CD4-positive, alpha-beta T cell treated with Interleukin-10 for 1 hour (primary cell): ENCODE results near the gene ETNK1.
"Not testable (repeated sequence)": the region's sequence is repeated elsewhere in the genome, so short reads cannot be mapped to it uniquely, and the experiment has no call there.

Source experiments
- DNase-seq: peaks from one replicate; pipeline ENCODE4 v3.0.0-alpha.2; 2020

The ETNK1 gene

DNA sequence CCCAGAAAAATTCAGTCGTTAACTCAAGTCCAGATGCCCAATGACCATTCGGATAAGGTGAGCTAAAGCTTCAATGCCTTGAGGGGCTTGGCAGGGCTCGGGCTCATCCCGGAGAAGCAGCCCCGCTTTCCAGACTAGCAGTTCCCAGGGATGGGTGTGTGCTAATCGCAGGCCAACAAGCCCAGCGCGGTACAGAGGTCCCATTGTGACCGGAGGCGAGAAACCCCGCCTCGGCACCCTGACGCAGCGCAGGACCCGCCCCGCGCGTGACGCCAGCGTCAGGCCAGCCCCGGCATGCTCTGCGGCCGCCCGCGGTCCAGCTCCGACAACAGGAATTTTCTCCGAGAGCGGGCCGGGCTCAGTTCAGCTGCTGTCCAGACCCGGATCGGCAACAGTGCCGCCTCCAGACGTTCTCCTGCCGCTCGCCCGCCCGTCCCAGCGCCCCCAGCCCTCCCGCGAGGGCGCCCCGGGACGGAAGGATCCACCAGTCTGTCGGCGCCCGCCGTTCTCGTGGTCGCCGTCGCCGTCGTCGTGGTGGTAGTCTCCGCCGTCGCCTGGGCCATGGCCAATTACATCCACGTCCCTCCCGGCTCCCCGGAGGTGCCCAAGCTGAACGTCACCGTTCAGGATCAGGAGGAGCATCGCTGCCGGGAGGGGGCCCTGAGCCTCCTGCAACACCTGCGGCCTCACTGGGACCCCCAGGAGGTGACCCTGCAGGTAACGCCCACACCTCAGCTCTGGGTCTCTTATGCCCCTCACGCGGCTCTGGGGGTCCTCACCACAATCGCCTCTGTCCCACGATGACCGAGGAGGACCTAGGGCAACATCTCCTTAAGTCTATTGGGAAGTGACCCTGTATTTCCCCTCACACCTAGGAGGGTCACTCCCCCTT is at the start of gene ETNK1:
TSS of gene ETNK1 (plus strand) at position 302 of the 892 bp plus-strand sequence. CDS start at position 562, 260 bp downstream.
- peak; percentile 86 for DNase-seq

DNA sequence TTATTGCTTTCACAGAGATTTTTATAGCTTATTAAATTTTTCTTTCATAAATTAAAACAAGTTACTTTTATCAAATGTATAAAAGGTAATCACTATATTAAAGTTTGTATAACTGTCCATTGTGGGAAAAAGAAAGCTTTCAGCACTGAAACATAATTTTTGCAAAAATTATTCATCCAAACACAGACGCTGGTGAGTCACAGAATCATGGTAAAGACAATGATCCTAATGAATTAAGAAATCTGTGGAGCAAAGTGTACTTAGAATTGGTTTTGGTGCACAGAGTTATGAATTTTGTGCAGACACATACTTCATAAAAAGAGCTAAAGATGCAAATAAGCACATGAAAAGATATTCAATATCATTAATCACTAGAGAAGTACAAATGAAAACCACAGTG is 48.9 kb upstream of the ETNK1 start:
- DNase-seq: no peak

DNA sequence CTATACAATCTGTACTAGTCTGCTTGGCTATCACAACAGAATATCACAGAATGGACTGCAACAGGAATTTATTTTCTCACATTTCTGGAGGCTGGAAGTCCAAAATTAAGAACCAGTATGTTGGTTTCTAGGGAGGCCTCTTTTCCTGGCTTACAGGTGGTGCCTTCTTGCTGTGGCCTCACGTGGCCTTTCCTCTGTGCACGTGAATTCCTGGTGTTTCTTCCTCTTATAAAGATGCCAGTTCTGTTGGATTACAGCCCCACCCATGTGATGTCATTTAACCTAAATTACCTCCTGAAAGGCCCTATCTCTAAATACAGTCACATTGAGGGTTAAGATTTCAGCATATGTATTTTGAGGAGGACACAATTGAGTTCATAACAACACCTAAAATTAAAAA is 48.5 kb upstream of the ETNK1 start:
- DNase-seq: no peak

DNA sequence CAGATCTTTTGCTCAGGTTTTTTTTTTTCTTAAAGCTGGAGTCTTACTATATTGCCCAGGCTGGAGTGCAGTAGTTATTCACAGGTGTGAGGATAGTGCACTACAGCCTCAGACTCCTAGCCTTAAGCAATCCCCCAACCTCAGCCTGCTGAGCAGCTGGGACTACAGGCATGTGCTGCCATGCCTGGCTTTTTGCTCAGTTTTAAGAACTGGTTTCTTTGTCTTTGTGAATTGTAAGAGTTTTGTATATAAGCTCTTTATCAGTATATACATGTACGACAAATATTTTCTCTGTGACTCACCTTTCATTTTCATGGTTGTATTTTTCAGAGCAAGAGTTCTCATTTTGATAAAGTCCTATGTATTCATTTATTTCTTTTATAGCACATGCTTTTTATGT is 47.3 kb upstream of the ETNK1 start:
- DNase-seq: no peak

DNA sequence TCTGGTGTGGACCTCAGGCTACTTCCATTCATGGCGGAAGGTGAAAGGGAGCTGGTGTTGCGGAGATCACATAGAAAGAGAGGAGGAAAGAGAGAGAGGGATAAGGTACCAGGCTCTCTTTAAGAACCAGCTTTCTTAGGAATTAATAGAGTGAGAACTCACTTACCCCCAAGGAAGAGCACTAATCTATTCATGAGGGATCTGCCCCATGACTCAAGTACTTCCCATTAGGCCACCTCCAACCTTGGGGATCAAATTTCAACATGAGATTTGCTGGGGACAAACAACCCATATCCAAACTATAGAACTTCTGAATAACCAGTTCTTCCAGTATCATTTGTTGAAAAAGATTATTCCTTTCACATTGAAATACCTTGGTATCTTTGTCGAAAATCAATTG is 46.6 kb upstream of the ETNK1 start:
- DNase-seq: no peak

GRCh38 chr12:22588817-22589216 is 36.2 kb upstream of the ETNK1 start:
- DNase-seq: no peak

GRCh38 chr12:22593864-22594263 is 31.1 kb upstream of the ETNK1 start:
- no peak for DNase-seq

DNA sequence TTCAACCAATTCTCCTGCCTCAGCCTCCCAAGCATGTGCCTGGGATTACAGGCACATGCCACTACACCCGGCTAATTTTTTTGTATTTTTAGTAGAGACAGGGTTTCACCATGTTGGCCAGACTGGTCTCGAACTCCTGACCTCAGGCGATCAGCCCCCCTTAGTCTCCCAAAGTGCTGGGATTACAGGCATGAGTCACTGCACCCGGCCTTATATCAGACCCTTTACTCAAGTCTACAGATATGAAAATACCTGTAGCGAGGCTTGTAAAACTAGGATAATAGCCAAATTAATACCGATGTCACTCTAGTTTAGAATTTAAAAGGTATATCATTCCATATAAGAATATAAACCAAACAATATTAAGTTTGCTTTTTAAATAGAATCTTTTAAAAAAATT is 27.4 kb upstream of the ETNK1 start:
- not testable (repeated sequence) for DNase-seq

GRCh38 chr12:22598141-22598762 is 26.7 kb upstream of the ETNK1 start:
- no peak for DNase-seq

DNA sequence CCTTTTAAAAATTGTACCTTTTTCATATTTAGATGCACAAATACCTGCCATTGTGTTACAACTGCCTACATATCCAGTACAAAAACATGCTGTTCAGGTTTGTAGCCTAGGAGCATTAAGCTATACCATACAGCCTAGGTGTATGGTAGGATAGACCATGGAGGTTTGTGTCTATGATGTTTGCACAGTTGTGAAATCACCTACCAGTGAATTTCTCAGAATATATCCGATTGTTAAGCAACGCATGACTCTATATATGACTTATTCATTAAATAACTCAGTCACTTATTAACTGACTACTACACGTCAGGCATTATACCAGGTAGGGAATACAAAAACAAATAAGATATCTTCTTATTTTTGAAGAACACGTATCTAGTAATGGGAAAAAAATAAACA is 26.2 kb upstream of the ETNK1 start:
- no peak for DNase-seq

DNA sequence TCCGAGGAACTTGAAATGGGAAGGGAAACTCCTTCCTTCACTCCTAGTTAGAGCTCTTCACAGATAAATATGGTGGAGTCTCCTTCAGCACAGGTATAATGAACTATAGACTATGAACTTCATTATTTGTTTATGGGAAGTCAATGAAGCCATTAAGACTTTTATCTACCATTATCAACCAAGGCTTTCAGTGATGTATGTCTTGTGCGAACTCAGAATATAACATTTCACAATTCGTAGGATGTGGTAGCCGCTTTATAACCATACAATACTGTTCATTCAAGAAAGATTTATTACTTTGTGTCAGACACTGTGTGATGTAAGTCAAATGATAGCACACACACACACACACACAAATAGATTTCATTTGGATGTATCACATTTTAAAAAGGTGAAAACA is 24.8 kb upstream of the ETNK1 start:
- DNase-seq: no peak

DNA sequence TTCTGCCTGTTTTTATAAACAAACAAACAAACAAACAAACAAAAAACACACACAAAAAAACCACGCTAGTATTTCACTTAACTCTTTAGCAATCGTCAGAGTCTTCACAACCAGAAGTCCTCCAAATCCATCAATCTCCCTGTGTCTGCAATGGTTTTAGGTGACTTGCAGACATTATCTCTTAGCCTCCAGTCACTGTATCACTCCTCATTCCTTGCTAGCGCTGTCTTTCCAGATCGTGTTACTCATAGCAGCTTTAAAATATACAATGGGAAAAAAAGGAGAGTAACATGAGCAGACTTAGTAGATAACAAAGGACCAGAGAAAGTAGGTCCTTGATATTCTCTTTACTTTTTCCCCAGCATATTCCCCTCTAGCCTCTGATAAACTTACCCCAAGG is 15.5 kb upstream of the ETNK1 start:
- DNase-seq: no peak

DNA sequence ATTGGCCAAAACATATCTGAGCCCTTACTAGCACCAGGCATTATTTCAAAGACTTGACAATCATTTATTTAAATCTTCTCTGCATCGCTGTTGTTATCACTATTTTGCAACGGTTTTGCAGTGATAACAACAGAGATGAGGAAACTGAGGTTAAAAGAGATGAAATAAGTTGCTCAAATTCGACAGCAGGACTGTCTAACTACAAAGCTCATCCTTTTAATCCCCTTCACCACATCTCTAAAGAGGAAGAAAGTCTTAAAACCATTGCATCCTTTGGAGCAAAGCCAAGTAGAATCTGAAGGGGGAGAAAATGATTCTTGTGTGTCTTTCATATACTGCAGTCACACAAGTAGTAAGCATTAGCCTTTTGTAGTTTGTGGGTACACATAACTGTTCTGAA is 14.8 kb upstream of the ETNK1 start:
- no peak for DNase-seq

GRCh38 chr12:22612822-22613221 is 12.1 kb upstream of the ETNK1 start:
- DNase-seq: not testable (repeated sequence)

DNA sequence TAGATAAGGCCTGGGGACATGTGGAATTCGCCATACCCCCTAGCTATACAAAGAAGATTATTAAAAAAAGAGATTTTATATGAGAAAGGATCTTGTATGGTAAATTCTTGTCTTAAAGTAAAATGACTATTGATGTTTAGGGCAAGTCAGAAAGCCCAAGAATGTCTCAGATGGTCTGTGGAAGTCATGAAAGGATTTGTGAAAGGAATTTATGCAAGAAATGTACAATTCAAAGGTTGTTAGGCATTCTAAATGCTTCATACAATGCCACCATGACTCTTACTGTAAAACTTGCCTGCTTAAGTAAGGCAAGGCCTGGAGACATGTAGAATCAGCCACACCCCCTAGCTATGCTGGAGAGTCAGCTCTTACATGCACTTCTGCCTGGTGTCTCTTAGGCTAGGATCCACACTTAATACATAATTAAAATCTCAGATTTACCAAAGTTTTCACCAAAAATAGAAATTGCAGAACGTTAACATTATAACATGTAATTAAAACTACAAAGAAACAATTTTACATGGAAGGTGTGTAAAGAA is 8.9 kb upstream of the ETNK1 start:
- DNase-seq: no peak

DNA sequence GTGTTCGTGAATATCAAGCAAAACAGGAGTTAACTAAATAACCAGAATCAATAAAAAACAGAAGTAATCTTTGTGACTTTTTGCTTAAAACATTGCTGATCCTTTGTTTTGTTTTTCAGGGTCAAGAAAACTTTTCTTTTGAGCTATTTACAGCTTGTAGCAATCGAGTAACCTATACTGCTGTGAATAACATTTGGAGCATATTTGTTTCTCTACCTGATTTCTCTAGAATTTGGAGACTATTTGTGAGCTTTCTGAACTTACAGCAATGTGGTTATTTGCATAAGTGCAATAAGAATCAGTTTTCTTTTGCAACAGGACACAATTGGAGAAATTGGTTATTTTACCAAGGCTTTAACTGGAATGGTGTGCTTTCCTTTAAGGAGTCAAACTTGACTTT is 7.3 kb upstream of the ETNK1 start:
- no peak for DNase-seq

- DNase-seq: peak; percentile 17
Measured at GRCh38 chr12:22624548-22624869, 462 bp upstream of the ETNK1 start.

- DNase-seq: peak; percentile 50
Measured at GRCh38 chr12:22625762-22626294, 857 bp downstream of the ETNK1 start.

DNA sequence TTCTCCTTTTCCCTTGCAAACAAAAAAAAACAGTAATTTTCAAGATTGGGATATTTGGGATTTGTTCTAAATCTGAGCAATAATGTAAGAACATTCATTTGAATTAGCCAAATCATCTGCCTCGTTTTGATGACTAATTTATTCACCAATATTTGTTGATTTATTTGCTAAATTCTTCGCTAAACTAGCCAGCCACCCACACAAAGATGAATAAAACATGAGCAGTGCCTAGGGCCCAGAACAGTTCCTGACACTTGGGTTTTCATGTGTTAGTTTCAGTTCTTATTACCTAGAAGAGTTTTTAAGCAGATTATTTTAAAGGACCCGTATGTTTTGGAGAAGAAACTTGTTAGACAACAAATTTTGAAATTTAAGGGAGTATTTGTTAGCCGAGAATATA is 1.4 kb downstream of the ETNK1 start:
- peak; percentile 51 for DNase-seq

DNA sequence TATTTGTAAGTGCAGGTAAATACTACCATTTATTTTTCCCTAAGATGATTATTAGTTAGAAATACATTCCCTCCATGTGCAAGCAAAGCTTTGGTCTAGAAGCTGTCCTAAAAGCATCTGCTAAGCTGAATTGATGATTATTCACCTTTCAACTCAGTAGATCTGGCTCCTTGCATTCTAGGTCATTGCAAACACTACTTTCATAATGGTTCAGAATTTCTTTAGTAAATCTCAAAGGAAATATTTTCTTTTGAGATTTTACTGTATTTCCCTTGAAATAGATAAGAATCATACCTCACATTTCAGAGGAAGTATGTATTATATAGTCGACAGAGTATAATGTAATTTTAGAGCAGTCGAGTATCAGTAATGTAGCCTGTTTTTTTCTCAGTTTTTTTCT is 2.4 kb downstream of the ETNK1 start:
- no peak for DNase-seq

DNA sequence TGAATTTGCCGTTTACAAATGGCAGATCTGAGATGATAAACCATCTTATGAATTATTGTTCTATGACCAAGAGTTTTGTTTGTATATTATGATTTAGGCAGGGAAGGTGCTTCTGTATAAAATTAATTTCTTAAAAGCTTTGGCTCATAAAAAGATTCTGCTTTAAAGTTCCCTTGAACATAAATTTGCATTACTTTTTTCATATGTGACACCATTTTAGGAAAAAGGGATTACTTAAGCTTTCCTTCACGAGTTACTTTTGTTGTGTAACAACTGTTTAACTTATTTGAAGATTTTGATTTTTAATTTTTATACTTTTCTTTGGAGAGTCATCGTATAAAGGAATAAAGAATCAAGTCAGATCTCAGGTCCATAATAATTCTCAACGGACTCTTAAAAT is 3.3 kb downstream of the ETNK1 start:
- no peak for DNase-seq

DNA sequence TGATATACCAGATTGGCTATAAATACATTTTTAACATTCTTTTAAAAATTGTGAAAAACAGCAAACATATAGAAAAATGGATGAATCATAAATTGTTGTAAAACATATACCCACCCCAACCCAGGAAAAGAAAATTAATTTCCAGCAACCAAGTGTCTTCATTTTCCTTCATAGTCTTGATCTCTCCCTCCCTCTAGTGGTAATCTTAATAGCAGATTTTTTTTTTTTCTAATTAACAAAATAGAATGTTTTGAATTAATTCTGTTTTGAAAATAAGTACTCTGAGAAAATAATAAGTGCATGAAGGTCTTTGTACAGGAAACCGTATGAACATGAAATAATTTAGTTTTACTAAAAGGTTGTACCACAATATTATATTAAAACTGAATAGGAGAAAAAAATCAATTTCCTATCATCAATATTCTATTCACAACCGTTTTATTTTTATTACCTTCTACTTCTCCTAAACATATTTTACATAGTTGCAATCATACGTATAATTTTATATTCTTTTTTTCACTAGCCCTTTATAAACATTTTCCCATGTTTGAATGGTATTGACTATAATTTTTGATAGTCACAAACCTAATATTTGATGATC is 7.0 kb downstream of the ETNK1 start:
- peak; percentile 39 for DNase-seq

DNA sequence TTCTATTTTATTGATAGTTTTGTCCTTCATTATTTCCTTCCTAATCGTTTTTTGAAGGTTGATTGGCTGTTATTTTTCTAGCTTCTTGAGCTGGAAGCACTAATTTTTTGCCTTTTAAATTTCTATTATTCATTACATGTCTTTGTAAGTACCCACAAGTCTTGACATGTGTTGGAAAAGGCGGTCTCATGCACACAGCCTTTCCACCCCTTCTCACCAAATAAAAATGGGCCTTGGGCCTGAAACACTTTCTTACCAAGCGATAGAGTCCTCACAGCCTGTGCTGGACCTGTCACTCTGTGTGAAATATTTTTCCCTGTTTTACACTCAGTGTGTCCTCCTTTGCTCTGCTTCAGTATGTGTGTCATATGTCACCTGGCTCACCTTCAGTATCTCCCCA is 9.9 kb downstream of the ETNK1 start:
- no peak for DNase-seq

DNA sequence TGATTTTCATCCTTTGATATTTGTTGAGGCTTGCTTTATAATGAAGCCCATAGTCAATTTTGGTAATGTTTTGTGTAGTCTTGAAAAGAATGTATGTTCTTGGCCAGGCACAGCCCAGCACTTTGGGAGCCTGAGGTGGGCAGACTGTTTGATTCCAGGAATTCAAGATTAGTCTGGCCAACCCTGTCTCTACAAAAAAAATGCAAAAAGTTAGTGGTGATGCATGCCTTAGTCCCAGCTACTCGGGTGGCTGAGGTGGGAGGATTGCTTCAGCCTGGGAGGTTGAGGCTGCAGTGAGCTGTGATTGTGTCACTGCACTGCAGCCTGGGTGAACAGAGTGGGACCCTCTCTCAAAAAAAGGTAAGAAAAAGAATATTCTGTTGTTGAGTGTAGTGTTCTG is 10.8 kb downstream of the ETNK1 start:
- no peak for DNase-seq
